Neural cell (in vitro differentiated cells): Measurements from ENCODE around the gene FHIT. TPM values are rescaled to one million over a fixed set of nuclear protein-coding genes. Genes with fewer than 3 reads are reported as not detected.

Experiments
- H2AFZ ChIP-seq: fragments of 200-600, 300-800 bp; sonication (generic), shearing (Covaris generic); 2 replicates; pipeline ENCODE4 v1.6.0; 2014; ENCODE audit warnings: low read depth, mild to moderate bottlenecking, antibody characterized with exemption, low read length, moderate library complexity
- H3F3A ChIP-seq: fragments of 200-600 bp; shearing (Covaris generic); 2 replicates; pipeline ENCODE4 v1.6.1; 2016; ENCODE audit warnings: mild to moderate bottlenecking, moderate library complexity, mixed read lengths, antibody characterized with exemption, low read length; ENCODE audit not compliant: insufficient read depth, poor library complexity, severe bottlenecking
- H3K27ac ChIP-seq: fragments of 200-600, 300-800 bp; sonication (generic), shearing (Covaris generic); 2 replicates; pipeline ENCODE4 v1.5.1; 2014; ENCODE audit warnings: mild to moderate bottlenecking, low read length, moderate library complexity
- H3K27me3 ChIP-seq: fragments of 300-800, 200-600 bp; sonication (generic), shearing (Covaris generic); 2 replicates; pipeline ENCODE4 v1.6.0; 2014; ENCODE audit warnings: mild to moderate bottlenecking, low read depth, low read length, moderate library complexity; ENCODE audit not compliant: insufficient read depth
- H3K36me3 ChIP-seq: fragments of 300-800, 200-600 bp; sonication (generic), shearing (Covaris generic); 2 replicates; pipeline ENCODE4 v1.5.1; 2014; ENCODE audit warnings: mild to moderate bottlenecking, antibody characterized with exemption, low read length, moderate library complexity; ENCODE audit not compliant: insufficient read depth
- H3K4me2 ChIP-seq: fragments of 300-800, 200-600 bp; sonication (generic), shearing (Covaris generic); 2 replicates; pipeline ENCODE4 v1.6.0; 2014; ENCODE audit warnings: mild to moderate bottlenecking, low read length
- H3K4me3 ChIP-seq: fragments of 300-800, 200-600 bp; sonication (generic), shearing (Covaris generic); 2 replicates; pipeline ENCODE4 v1.5.1; 2014; ENCODE audit warnings: mild to moderate bottlenecking, low read length, moderate library complexity
- H3K79me2 ChIP-seq: fragments of 200-600 bp; shearing (Covaris generic); replicated peaks from 2 replicates; pipeline ENCODE4 v1.6.0; 2014; ENCODE audit warnings: mild to moderate bottlenecking, low read length, moderate library complexity; ENCODE audit not compliant: insufficient read depth
- H3K9ac ChIP-seq: fragments of 300-800, 200-600 bp; sonication (generic), shearing (Covaris generic); 2 replicates; pipeline ENCODE4 v1.6.1; 2016; ENCODE audit warnings: mild to moderate bottlenecking, low read length, mixed read lengths
- H3K9me2 ChIP-seq: fragments of 200-600 bp; shearing (Covaris generic); 2 replicates; pipeline ENCODE4 v1.6.1; 2016; ENCODE audit warnings: mild to moderate bottlenecking, low read length, mixed read lengths; ENCODE audit not compliant: insufficient read depth
- H3K9me3 ChIP-seq: fragments of 200-600, 300-800 bp; sonication (generic), shearing (Covaris generic); 2 replicates; pipeline ENCODE4 v1.6.1; 2016; ENCODE audit warnings: mild to moderate bottlenecking, mixed run types, low read length, moderate library complexity, mixed read lengths
- H4K20me1 ChIP-seq: fragments of 200-600 bp; shearing (Covaris generic); 2 replicates; pipeline ENCODE4 v1.6.1; 2016; ENCODE audit warnings: mild to moderate bottlenecking, mixed run types; ENCODE audit not compliant: insufficient read depth
- CTCF ChIP-seq: fragments of 450-650 bp; IDR thresholded peaks from 2 replicates; pipeline ENCODE4 v1.5.1; 2014; ENCODE audit warnings: antibody characterized with exemption, mild to moderate bottlenecking, moderate library complexity; ENCODE audit not compliant: poor library complexity, severe bottlenecking
- EP300 ChIP-seq: fragments of 450-650 bp; conservative IDR thresholded peaks from 2 replicates; pipeline ENCODE4 v1.6.1; 2014; ENCODE audit warnings: antibody characterized with exemption, mild to moderate bottlenecking, moderate library complexity; ENCODE audit not compliant: poor library complexity, severe bottlenecking
- EZH2 ChIP-seq: fragments of 200-600, 300-800 bp; shearing (Covaris generic), sonication (generic); IDR thresholded peaks from 2 replicates; pipeline ENCODE4 v1.6.1; 2014; ENCODE audit warnings: antibody characterized with exemption, low read length, borderline replicate concordance, mild to moderate bottlenecking; ENCODE audit not compliant: insufficient read depth, poor library complexity, severe bottlenecking
- MXI1 ChIP-seq: fragments of 450-650 bp; conservative IDR thresholded peaks from 2 replicates; pipeline ENCODE4 v1.6.1; 2014; ENCODE audit warnings: antibody characterized with exemption, mild to moderate bottlenecking; ENCODE audit not compliant: poor library complexity, severe bottlenecking
- POLR2AphosphoS5 ChIP-seq: IDR thresholded peaks from 2 replicates; pipeline ENCODE4 v1.6.1; 2012
- RAD21 ChIP-seq: fragments of 450-650 bp; conservative IDR thresholded peaks from 2 replicates; pipeline ENCODE4 v1.6.1; 2014; ENCODE audit warnings: antibody characterized with exemption, mild to moderate bottlenecking, moderate library complexity
- REST ChIP-seq: IDR thresholded peaks from 2 replicates; pipeline ENCODE4 v1.6.1; 2012; ENCODE audit warnings: borderline replicate concordance
- SMC3 ChIP-seq: fragments of 450-650 bp; conservative IDR thresholded peaks from 2 replicates; pipeline ENCODE4 v1.6.1; 2014; ENCODE audit warnings: antibody characterized with exemption, mild to moderate bottlenecking, moderate library complexity; ENCODE audit not compliant: poor library complexity
- TAF1 ChIP-seq: IDR thresholded peaks from 2 replicates; pipeline ENCODE4 v1.6.1; 2012; ENCODE audit warnings: low read depth
- polyA plus RNA-seq: library from polyadenylated mRNA; depleted of rRNA; stranded (reverse); fragments of >200 nt; gene quantifications from 2 replicates; pipeline ENCODE4 v1.2.3, GENCODE V29; 2014

The FHIT gene
- polyA plus RNA-seq, 1 donor from 2014 or later: not detected

- H3K27ac ChIP-seq: no peak overlapping the region
- H3K9me3 ChIP-seq: no peaks in the 10 kb centered on the region
- TF ChIP-seq RAD21 (no peak), EP300 (no peak), CTCF (no peak), EZH2 (no peak), SMC3 (no peak), MXI1 (no peak)
- H3K27me3 ChIP-seq: no peaks in the 10 kb centered on the region
- H2AFZ ChIP-seq: no peak overlapping the region
- no peak overlapping the region for H3K4me2 ChIP-seq
- no peaks in the 10 kb centered on the region for H3K79me2 ChIP-seq
- H3K4me3 ChIP-seq: no peak overlapping the region
- H3F3A ChIP-seq: no peaks in the 10 kb centered on the region
- no peak overlapping the region for H3K9ac ChIP-seq
- H3K9me2 ChIP-seq: no peaks in the 10 kb centered on the region
- no peaks in the 10 kb centered on the region for H4K20me1 ChIP-seq
- H3K36me3 ChIP-seq: no peaks in the 10 kb centered on the region
These were observed 1438.1 kb downstream of the FHIT start for GRCh38 chr3:59813148-59813538.

GRCh38 chr3:59812237-59813147, 1438.8 kb downstream of the FHIT start:
- Histone ChIP-seq H4K20me1 (no peaks in the 10 kb centered on the region), H3K27ac (no peak overlapping the region), H3K4me3 (no peak overlapping the region), H3K9me3 (no peaks in the 10 kb centered on the region), H3K27me3 (no peaks in the 10 kb centered on the region), H2AFZ (no peak overlapping the region), H3K4me2 (no peak overlapping the region), H3K79me2 (no peaks in the 10 kb centered on the region), H3K9me2 (no peaks in the 10 kb centered on the region), H3K36me3 (no peaks in the 10 kb centered on the region), H3F3A (no peaks in the 10 kb centered on the region), H3K9ac (no peak overlapping the region)
- TF ChIP-seq EZH2 (no peak), REST (no peak), SMC3 (no peak), RAD21 (no peak), TAF1 (no peak), POLR2AphosphoS5 (no peak), MXI1 (no peak), CTCF (no peak)
